GM18858 (cell line): ENCODE results near the gene IL12RB2.

Experiments used
- ATAC-seq: cut with Tn5 transposase; IDR thresholded peaks from one replicate; pipeline ENCODE4 v1.9.1; 2021; ENCODE audit not compliant: unreplicated experiment

The IL12RB2 gene, protein sequence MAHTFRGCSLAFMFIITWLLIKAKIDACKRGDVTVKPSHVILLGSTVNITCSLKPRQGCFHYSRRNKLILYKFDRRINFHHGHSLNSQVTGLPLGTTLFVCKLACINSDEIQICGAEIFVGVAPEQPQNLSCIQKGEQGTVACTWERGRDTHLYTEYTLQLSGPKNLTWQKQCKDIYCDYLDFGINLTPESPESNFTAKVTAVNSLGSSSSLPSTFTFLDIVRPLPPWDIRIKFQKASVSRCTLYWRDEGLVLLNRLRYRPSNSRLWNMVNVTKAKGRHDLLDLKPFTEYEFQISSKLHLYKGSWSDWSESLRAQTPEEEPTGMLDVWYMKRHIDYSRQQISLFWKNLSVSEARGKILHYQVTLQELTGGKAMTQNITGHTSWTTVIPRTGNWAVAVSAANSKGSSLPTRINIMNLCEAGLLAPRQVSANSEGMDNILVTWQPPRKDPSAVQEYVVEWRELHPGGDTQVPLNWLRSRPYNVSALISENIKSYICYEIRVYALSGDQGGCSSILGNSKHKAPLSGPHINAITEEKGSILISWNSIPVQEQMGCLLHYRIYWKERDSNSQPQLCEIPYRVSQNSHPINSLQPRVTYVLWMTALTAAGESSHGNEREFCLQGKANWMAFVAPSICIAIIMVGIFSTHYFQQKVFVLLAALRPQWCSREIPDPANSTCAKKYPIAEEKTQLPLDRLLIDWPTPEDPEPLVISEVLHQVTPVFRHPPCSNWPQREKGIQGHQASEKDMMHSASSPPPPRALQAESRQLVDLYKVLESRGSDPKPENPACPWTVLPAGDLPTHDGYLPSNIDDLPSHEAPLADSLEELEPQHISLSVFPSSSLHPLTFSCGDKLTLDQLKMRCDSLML

DNA sequence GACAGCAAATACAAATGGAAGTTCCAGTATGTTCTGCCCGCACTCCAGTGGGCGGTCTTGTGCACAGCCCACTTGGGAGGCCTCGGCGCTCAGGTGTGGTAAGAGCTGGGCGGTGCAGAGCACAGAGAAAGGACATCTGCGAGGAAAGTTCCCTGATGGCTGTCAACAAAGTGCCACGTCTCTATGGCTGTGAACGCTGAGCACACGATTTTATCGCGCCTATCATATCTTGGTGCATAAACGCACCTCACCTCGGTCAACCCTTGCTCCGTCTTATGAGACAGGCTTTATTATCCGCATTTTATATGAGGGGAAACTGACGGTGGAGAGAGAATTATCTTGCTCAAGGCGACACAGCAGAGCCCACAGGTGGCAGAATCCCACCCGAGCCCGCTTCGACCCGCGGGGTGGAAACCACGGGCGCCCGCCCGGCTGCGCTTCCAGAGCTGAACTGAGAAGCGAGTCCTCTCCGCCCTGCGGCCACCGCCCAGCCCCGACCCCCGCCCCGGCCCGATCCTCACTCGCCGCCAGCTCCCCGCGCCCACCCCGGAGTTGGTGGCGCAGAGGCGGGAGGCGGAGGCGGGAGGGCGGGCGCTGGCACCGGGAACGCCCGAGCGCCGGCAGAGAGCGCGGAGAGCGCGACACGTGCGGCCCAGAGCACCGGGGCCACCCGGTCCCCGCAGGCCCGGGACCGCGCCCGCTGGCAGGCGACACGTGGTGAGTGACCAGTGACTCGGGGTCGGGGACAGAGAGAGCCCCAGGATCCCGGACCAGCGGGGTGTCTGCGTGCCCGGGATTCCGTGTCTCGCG lies at the start of gene IL12RB2:
IL12RB2 (plus strand) TSS at position 623 of the 810 bp plus-strand sequence. CDS start 12,496 bp downstream, outside the sequence.
- ATAC-seq: no peak

DNA sequence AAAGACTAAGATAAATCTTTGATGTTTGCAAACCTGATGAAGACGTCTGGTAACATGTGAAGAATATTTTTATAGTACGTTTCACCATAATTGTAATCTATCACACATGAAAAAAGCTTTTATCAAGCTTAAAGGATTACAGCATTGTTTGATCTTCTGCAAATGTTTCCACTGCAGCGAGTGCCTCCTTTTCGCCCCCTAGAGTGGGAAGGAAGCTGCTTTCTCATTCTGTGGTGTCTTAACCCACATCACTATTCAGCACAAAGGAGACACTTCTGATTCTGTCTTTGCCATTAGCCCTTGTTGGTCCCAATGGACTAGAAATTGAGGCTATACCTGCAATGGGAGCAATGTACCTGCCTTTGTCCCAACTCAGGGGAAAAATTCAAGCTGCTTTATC lies 46.0 kb upstream of the IL12RB2 start:
- ATAC-seq: no peak

DNA sequence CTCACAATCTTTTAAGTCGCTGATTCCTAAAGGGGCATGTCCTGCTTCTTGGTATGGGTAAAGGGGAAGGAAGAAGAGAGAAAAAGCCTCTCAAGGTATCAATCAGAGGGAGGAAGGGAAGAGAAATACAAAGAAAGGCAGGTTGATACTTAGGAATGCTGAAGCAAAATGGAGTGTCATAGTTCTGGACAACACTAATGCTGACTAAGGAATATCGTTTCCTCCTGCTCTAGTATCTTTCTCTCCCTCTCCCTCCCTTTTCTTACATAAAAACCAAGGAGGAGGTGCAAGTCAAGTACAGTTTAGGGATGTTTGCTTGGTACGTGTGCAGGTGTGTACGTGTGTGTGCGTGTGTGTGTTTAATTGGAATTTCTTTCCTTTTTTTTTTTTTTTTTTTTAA lies 44.9 kb upstream of the IL12RB2 start:
- no peak for ATAC-seq

DNA sequence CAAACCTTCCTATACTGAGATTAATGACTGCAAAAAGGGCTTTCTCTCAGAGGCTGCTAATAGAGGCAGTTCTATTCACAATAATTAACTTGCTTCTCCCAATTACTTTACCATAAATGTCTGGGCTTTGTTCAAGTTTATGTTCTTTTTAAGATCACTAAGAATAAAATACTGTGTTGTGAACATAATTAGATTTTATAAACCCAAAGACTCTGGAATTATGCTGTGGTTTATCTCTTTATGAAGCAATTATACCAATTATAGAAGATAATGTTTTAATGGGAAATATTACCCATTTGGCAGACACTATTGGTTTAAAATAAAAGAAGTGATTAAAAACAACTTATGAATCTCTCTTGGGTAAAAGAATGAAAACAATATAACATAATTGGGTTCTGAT lies 43.5 kb upstream of the IL12RB2 start:
- no peak for ATAC-seq

DNA sequence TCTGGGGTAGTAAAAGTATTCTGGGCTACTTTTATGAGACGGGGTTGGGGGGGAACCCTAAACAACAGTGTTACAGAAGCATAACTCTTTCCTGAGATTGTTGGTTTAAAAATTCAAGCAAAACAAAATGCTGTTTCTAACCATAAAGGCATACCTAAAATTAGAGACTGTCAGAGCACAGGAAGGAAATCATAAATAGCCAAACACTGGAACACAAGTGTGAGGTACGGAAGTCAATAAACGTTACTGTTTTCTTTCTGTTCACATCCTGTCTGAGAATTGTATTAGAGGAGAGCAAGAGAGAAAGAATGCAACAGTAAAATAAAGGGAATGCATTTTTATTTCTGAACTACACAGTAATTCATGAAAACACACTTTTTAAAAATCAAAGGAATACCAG lies 42.8 kb upstream of the IL12RB2 start:
- peak; percentile 65 for ATAC-seq

DNA sequence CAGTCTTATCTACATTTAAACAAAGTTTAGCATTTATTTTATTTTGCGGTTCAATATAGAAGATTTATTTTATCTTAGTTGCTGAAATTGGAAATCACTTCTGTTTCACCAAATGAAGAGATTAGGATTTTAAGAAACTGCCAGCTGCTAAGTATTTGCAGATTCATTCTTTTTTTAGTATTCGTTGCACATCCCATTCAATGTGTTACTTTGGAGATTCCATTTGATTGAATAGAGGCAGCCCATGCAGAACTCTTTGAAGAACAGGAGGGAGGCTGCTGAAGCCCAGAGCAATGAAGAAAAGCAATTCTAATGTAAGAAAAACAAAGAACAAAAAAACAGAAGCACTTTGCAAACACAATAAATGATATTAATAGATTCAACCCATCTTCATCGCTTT lies 38.6 kb upstream of the IL12RB2 start:
- no peak for ATAC-seq

DNA sequence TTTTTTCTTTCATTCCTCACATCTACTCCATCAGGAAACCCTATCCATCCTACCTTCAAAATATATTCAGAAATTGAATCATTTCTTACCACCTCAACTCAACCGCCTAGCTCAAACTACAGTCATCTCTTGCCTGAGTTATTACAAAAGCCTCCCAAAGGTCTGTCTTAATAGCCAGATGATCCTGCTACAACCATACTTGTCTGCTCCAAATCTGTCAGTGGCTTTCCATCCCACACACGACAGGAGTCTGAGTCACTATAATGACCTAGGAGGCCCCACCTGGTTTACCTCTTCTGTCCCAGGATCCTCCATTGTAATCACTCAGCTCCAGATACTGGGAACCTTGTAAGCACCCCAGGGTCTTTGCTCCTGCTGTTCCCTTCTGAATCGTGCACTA lies 37.1 kb upstream of the IL12RB2 start:
- ATAC-seq: no peak

DNA sequence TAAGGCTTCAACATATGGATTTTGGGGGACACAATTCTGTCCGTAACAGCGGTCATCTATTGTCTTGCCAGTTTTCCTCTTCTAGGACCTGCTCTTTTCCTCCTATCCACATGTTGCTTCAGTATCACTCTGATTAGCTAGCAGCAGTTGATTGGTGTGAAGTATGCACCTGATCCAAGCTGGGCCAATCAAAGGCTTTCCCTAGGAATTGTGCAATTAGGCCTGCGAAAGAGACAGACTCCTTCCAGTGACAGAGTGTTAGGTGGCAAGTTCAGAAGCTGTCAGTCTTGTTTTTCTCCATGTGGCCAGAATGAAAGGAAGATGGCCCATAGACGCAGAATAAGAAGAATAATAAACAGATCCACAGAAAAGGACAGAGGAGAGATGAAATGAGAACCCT lies 34.1 kb upstream of the IL12RB2 start:
- ATAC-seq: no peak

DNA sequence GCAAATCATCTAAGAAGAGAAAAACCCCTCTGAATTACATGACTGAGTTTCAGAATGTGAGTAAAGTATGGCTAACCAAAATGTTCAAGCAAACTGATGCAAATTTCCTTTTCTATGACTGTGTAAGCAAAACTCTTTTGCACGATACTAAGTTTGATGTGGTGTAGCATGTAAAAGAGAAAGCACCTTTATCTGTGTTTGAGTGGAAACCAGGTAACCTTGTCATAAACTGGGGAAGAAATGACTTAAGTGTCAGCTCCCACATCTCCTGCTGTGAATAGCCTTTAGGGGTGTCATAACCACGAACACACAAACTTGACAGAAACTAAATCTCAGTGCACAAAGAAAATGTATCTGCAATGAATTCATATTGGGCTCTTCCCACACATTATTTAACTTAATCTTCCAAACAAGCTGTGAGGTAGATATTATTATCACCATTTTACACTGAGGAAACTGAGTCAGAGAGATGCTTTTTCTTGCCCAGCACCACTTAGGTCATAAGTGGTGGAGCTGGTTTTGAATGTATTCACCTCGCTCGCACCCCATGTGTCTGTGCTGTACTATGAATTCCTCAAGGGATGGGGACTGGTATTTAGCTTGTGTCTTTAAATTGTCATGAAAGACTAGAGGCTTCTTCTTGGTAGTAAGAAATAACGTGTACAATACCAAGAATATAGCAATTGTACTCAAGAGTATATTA lies 32.9 kb upstream of the IL12RB2 start:
- ATAC-seq: peak; percentile 84

DNA sequence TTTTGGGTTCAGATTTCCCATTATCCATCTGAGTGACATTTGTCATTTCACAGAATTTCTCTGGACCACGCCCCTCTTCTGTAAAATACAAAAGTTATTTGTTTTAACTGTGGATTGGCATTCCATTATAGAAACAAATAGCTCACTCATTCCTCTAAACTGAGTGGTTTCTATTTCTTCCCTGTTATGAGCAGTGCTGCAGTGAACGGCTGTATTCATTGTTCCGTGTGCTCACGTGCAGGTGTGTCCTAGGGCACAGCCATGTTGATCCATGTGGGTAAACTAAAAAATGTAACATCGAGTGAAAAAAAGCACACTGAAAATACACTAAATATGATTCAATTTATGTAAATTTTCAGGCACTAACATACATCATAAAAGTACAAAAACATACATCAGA lies 27.0 kb upstream of the IL12RB2 start:
- no peak for ATAC-seq

DNA sequence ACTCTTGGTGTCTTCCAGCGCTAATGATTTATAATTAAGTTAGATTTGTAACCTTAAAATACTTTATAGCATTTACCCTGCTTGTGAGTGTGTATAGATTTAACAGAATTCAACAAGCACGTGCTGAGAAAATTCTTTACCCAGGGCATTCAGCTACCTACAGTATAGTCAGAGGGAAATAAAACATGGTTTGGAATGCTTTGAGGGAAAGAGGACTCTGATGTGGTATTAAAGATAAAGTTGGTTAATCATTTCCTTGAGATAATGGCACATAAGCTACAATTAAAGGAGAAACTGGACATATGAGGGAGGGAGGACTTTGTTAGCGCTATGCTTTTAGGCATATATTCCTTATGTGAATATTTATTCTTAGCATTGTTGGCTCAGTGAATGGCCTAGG lies 26.4 kb upstream of the IL12RB2 start:
- ATAC-seq: no peak

DNA sequence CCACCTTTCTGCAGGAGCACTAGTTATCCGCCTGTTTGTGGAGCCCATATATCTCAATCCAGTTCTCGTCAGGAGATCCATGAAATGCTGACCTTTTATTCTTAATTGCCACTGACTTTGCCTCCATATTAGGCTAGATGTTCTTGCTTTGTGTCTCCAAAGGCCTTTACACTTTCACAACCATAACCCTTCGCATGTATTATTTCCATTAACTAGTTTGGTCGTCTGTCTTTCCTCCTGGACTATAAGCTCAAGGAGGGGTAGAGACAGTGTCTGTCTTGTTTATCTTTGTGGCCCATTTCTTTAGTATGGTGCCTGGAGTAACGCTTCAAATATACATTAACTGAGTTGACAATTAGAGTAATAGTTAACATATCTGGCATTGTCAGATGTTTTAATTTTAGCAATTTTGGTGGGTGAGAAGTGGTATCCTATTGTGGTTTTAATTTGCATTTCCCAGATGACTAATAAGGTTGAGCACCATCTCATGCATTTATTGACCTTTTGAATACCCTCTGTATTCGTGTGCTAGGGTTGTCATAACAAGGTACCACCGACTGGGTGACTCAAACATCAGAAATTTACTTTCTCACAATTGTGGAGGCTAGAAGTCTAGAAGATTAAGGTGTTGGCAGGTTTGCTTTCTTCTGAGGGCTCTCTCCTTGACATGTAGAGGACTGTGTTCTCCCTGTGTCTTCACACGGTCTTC lies 21.7 kb upstream of the IL12RB2 start:
- peak; percentile 96 for ATAC-seq

DNA sequence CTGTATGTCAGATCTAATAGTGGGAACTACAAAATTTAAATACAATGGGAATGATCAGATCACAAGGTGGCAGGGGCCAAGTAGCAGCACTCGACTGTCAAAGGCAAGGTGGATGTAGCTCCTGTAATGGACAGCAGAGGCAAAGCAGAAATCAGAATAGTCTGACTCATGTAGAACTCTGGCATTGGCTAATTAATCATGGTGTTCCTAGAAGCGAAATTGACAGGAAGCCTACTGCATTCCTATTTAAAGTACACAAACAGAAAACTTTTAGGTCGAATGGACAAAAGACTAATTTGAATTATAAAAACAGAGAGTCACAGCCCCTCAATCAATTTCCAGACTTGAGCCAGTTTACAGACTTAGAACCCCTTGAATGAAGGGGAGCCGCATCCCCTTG lies 17.4 kb upstream of the IL12RB2 start:
- no peak for ATAC-seq

DNA sequence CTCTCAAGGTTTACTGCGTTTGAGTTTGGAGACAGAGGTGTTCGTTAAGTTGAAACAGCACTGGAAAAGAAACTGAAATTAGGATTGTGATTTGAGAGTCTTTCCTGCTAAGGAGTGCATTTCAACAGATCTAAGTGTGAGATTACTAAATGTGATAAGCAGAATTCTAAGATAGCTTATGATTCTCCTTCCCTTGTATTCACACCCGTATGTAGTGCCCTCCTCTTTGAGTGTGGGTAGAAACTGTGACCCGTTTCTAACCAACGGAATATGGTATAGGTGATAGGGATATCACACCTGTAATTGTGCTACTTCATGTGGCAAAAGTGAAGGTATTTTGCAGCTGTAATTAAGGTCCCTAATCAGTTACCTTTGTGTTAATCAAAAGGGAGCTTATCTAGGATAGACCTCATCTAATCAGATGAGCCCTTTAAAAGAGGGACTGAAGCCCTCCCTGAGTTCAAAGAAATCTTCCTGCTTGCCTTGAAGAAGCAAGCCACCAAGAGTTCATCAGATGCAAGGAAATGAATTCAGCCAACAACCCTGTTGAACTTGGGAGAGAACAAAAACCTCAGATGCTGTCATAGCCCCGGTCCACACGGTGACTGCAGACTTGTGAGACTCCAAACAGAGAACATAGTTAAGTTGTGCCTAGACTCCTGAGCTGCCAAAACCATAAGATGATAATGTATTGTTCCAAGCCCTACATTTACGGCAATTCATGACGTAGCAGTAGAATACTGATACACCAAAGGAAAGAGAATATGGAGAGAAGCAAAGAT lies 12.6 kb upstream of the IL12RB2 start:
- no peak for ATAC-seq

DNA sequence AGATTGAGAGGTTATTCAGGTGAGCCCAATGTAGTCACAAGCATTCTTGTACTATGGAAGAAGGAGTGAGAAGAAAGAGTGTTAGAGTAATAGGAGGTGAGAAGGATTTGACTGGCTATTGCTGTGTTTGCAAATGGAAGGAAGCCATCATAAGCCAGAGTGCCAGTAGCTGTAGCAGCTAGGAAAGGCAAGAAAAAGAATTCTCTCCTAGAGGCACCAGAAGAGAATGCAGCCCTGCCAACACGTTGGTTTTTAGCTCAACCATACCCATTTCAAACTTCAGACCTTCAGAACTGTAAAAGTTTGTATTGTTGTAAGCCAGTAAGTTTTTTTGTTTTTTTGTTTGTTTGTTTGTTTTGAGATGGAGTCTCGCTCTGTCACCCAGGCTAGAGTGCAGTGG lies 8.9 kb upstream of the IL12RB2 start:
- ATAC-seq: no peak

DNA sequence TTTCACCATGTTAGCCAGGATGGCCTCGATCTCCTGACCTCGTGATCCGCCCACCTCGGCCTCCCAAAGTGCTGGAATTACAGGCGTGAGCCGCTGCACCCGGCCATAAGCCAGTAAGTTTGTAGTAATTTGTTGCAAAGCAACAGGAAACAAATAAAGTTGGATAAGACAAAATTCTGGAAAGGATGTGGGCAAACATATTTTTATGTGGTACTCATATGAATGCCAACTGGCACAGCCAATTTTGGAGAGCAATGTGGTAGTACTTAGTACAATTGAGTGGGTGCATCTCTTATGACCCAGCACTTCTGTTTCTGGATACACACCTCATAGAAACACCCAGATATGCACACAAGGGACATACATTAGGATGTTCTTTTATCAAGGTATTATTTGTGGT lies 8.4 kb upstream of the IL12RB2 start:
- no peak for ATAC-seq

DNA sequence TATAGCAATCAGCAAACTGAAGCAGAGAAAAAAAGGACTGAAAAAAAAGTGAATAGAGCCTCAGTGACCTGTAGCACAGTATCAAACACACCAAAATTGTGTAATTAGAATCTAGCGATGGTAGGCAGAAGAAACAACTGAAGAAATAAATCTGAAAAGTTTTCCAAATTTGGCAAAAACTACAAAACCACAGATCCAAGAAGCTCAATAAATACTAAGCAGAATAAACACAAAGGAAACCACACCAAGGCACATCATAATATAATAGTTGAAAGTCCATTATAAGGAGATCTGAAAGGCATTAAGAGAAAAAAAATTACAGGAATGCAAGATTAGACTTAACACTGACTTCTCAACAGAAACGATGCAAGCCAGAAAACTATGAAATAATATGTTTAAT lies 7.1 kb upstream of the IL12RB2 start:
- no peak for ATAC-seq

DNA sequence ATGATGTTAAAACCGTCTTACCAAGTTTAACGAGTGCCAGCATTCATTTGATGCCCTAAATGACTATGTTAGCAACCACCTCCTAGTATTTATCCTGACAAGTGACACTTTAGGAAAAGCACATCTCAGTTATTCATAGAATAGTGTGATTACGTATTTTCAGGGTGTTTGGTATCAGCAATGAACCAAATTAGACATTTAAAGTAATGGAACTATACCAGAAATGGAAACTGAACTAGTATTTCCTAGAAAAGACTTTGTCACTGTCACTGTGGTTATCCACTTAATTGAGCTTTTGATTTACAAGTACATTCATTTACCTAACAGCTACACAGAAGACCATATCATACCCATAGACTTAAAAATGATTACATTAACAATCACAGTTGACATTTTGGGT lies 3.6 kb upstream of the IL12RB2 start:
- ATAC-seq: no peak

DNA sequence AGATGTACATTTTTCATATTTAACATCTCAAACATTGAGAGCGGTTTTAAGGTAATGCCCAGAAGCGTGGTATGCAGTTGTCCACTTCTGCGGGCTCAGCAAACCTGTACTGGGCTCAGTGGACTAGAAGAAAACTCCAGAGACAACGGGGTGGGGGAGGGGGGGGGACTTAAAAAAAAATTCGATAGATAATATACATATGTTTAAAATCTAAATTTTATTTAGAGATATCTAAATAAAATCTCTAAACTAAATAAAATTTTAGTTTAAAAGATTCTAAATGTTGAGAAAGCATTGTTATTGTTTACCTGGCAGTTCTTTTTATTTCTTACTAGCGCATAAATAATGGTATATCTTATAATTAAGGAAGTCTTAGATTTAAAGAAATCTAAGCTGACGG lies 1.1 kb upstream of the IL12RB2 start:
- ATAC-seq: no peak
